ENCODE data around the gene GPANK1.
"Not testable (repeated sequence)": the region's sequence is repeated elsewhere in the genome, so short reads cannot be mapped to it uniquely, and the experiment has no call there.

The GPANK1 gene

DNA sequence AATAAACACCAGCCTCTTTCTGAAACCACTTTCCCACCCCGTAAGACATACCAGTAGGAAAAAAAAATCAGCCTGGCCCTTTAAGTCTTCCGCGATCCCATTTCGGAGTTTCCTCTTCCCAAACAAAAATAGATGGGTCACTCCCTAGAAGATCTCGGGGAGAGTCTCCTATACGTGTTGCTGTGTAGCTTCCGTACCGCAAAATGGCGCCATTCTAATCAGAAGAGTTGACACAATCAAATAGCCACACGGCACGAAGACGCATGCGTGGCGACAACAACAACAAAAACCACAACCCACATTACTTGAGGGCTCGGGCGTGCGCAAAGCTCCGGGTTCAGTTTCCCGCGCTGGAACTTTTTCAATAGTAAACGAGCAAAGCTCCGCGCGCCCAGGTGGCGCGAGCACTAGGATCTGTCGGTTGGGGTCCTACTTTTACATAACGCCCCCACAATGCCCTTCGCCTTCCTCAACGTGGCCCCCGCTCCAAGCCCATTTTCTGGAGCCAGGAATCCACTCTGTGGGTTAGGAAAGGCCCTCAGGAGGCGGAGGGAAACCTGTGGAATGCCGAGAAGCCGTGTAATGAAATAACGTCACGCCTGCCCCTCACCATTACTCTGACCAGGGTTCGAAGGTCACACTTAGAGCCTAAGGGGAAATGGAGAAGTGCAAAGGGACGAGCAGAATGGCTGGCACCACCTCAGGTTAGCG is at the start of gene GPANK1:
Gene GPANK1 (minus strand): TSS at position 208 of the 711 bp plus-strand sequence. CDS start 519 bp downstream, outside the sequence.
- peak; percentile 93 for DNase-seq

DNA sequence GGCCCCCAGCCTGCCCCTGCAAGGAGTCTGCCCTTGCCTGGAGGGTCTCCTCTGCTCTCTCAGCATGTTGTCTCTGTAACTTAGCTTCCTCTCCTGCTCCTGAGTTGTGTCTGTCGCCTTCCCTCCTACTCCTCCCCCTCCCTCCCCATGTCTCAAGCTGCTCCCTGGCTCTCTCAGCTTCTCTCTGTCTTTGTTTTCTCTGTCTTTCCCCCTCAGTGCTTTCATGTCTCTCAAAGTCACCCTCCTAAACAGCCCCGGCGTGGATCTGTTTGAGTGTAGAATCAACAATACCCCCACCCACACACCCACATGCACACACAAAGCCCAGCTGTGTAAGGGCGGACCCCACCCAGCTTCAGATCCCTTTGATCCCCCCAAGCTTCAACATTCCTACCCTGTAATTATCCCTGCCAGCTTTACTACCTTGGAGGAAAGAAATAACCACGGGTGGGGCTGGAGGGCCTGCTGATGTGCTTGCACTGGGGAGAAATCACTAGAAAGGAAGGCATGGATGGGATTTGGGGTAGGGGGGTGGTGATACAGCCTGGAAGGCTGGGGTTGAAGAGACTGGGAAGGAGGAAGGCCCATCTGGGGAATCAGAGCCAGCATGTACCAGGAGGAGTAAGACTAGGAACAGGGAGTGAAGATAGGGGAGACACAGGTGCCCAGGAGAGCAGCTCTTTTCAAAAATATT is 49.3 kb upstream of the GPANK1 start:
- peak; percentile 6 for DNase-seq

DNA sequence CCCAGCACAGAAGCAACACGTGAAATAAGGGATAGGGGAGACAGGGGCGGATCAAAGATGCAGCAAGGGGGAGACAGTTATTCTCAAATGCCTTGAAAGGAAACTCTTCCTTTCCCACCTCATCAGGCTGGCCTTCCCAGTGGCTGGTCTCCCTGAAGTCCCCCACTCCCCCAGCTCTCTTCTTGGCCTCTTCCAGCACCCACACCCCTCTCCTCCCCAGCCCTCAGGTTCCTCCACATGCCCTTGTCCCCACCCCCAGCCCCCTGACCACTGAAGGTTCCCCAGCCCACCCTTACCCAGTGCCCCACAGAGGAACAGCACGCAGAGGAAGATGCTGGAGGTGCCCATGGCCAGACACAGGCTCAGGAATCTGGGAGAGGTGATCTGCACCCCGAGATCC is 48.7 kb upstream of the GPANK1 start:
- no peak for DNase-seq

DNA sequence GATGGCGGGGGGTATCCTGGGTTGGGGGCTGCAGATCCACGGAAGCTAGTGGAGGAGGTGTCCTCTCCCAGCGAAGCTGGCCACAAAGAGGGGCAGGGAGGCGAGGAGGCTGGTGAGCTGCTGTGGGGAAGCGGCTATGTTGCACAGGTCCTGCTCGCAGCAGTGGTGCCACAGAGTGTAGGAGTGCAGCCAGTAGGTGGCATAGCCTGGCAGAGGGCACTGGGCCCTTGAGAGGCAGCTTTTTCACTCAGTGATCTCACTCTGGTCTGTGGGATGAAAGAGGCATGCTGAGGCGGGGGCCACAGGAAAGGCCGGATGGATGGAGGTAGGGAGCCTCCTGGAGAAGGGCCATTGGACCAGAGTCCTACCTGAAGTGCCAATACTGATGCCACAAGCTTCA is 47.5 kb upstream of the GPANK1 start:
- DNase-seq = no peak

DNA sequence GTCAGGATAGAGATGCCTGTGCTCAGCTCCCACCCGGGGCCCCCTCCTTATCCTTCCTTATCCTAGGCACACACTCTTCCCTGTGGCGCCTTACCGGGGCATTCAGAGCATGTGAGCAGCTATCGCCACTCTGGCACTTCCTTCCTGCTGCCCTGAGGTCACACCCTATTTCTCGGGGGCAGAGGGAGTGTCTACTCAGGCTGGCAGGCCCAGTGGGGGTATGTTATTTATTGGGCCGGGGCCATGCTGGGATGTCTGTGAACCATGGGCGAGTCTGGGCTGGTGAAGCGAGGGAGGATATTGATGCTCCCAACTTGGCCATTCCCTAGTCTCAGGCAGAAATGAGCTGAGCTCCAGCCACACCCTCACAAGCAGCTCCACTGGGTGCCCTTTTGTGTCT is 46.4 kb upstream of the GPANK1 start:
- DNase-seq = no peak

DNA sequence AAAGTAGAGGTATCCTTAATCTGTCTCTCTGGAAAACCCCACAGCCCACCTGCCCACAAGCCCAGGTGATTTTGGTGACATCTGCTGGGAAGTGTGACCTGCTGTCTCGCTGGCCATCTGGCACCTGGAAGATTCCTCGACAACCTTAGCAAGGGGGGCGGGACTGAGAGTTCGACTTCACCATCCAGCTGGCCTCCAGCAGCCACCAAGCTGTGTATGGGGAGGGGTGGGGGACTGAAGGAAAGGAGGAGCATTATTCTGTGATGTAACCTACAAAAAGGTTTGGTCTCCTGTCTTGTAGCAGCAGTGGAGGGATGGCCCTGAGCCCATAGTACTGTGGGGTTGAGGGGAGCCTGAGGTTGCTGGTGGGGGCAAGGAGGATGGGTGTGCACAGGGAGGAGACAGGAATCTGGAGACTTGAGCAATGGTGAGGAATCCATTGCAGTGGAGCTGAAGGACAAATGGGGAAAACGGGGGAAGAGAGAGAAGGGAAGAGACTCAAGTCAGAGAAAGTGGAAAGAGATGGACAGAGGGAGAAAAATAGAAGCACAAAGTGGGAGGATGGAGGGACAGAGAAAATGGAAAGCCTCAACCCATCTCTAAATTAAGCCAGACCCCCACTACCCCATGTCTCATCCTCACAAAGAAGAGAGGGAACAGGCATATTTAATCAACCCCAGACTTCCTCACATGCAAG is 45.9 kb upstream of the GPANK1 start:
- no peak for DNase-seq

DNA sequence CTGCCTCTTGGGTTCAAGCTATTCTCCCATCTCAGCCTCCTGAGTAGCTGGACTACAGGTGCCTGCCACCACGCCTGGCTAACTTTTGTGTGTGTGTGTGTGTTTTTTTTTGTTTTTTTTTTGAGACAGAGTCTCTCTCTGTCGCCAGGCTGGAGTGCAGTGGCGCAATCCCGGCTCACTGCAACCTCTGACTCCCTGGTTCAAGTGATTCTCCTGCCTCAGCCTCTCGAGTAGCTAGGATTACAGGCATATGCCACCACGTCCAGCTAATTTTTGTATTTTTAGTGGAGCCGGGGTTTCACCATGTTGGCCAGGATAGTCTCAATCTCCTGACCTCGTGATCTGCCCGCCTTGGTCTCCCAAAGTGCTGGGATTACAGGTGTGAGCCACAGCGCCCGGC is 44.4 kb upstream of the GPANK1 start:
- DNase-seq = not testable (repeated sequence)

DNA sequence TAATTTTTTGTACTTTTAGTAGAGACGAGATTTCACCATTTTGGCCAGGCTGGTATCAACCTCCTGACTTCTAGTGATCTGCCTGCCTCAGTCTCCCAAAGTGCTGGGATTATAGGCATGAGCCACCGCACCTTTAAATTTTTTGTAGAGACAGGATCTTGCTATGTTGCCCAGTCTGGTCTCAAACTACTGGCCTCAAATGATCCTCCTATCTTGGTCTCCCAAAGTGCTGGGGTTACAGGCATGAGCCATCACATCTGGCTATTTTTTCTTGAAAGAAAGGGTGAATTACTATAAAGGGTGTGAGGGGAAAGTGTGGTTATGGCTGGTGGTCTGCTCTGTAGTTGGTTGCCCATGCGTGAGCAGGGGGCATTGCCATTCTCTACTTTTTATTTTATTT is 43.4 kb upstream of the GPANK1 start:
- no peak for DNase-seq

DNA sequence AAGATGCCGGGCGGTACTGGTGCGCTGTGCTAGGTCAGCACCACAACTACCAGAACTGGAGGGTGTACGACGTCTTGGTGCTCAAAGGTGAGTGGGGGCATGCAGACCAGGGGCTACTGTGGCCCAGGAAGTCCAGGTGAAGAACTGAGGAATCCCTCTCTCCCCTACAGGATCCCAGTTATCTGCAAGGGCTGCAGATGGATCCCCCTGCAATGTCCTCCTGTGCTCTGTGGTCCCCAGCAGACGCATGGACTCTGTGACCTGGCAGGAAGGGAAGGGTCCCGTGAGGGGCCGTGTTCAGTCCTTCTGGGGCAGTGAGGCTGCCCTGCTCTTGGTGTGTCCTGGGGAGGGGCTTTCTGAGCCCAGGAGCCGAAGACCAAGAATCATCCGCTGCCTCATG is 42.9 kb upstream of the GPANK1 start:
- DNase-seq = no peak

DNA sequence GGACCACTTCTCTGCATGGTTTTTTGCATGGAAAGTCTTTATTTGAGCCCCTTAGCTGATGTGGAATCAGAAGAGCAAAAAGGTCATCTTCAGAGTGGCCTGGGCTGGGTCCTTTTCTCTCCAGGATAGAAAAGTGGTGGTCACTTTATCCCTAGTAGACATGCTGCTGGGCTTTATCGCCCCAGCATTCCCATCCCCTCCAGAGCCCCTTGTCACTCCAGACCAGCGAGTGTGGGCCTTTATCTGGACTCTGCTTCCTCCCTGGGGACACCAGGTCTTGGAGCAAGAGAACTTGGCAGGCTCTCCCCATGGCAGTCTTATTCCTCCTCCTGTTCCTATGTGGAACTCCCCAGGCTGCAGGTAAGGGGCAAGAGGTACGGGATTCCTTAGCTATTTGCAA is 41.8 kb upstream of the GPANK1 start, which contains the start of gene LY6G6F:
Gene LY6G6F (plus strand): TSS at position 268 of the 400 bp plus-strand sequence. CDS start 41 bp downstream, at position 309.
- no peak for DNase-seq

DNA sequence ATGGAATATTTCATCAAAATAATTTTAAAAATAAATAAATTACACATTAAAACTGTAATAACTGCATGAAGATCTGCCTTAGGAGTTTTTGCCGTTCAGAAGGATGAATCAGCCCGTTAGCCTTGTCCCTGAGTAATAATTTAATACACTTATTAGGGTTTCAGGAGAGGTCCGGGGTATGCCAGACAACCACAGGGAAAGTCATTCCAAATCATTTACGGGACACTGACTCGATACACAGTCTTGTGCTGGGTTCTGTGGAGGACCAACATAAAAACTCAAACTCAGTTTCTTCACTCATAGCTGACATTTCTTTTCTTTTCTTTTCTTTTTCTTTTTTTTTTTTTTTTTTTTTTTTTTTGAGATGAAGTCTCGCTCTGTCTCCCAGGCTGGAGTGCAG is 41.1 kb upstream of the GPANK1 start:
- no peak for DNase-seq

DNA sequence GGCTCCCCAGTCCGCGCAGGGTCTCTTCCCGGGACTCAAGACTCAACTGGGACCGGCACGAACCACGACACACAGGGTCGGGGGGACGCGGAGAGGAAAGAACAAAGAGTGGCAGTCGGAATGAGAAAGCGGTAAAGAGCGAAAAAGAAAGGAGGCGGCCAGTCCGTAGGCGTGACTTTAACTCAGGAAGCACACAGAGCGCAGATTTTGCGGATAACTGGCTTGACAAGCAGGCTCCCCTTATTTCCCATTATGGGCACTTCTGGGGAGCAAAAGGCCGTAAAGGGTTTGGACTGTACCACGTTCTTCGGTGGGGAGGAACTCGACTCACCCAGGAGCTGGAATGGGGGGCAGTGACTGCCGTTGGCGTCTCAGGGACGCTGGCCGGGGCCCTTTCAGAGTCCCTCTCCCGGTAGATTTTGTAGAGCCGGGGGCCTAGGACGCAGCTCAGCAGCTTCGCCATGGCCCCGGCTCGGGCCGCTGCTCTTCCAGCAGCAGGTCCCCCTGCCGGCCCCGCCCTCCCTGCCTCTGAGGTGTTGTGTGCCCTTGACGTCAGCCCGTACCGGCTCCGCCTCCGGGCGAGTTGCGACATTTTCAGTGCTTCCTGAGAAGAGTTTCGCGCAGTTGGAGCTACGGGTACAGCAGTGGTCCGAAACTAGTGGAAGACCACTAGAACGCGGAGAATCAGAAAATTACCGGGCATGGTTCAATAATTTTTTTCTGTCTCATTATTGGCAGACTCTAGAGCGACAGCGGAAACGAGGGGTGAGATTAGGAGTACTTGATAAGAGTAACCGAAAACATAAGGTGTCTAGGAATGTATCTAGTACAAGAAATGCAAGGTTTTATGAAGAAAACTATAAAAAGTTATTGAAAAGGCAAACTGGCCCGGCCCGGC is 38.3 kb upstream of the GPANK1 start, which contains the start of gene ABHD16A:
Gene ABHD16A (minus strand): TSS at position 506 of the 898 bp plus-strand sequence. CDS start 43 bp downstream, at position 463.
- peak; percentile 98 for DNase-seq

DNA sequence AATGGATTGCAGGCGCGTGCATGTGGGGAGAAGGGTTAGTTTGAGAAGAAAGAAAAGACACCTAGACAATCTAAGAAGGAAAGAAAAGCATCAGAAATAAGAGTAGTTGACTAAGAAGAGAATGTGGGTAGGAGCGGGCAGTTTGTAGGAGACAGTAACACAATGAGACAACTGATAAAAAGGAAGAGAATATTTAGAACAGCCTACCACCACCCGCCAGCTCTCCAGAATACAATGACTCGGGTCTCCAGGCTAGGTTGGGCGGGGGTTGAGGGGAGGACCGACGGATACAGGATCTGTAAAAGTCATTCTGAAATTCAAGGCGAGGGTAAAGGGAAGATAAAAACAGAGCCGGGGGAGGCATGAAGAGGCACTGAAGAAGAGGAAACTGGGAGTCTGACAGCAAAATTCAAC is 37.6 kb upstream of the GPANK1 start:
- DNase-seq = peak; percentile 33

DNA sequence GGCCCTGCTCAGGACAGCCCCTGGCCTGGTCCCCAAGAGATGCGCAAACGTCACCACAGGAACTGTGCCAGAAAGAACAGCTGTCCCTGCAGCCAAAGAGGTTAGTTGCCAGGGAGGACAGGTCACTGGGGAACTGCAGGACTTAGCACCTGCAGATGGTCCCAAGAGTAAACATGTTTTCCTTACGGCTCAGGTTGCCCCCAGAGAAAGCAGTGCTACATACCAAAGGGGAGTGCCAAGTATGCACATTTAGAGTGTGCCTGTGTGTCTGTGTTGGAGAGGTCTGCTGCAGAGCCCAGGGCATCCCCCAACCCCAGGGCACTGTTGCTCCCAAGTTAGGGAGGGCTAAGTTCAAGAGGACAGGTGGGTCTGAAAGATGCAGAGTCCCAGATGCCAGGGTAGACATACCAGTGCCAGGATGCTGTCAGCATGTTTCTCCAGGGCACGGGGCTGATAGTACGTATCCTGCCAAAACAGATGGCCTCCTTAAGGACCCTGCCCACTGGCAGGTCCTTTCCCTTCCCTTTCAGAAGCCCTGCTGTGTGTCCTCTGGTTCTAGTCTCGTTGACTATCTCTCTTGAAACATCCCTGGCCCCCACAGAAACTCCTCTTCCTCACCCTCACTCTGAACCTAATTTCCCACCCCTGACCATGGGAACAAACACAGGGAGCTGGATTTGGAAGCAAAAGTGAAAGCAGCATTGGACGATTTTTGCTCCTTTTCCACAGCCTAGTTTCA is 37.0 kb upstream of the GPANK1 start:
- no peak for DNase-seq

DNA sequence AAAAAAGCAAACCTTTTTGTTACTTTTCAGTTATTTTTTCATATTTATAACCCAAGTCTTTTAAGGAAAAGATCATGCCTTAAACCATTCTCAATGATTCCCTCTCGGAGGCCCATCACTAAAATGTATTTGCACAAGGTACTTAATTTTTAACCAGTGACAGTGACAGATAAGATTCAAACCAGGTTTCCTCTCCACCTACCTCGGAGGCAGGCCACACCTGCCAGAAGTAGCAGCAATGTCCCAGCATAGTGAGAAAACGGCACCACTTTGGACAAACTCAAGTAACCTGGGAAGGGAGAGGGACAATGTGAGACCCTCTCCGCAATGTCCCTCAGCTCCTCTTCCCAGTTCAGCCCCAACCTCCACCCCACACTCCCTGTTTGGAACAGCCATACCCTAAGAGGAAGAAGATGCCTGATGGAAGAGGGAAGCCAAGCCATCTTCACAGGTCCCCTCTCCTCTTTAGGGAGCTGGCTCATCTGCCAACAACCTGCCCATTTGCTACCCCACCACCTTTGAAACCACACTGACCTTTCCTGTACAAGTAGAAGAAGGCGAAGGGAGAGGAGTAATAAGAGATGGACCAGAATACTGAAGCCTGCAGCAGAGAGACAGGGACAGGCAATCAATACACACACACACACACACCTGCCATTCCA is 36.1 kb upstream of the GPANK1 start:
- no peak for DNase-seq

DNA sequence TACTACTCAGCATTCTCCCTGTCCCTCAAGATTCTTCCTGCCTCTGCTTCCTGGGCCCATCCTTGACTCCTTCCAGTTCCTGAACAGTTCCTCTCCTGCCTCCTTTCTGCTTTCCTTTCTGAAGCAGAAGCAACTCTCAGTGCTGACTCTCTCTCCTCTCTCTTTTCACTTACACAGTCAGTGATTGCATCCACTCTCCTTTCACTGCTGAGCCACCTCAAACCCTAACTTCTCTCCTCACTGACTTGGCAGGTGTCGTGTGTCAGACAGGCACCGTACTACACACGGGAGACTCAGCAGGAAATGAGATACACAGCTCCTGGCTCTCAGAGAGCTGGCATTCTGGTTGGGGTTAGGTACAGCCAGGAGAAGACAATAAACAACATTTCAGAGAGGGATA is 32.8 kb upstream of the GPANK1 start:
- DNase-seq = no peak

DNA sequence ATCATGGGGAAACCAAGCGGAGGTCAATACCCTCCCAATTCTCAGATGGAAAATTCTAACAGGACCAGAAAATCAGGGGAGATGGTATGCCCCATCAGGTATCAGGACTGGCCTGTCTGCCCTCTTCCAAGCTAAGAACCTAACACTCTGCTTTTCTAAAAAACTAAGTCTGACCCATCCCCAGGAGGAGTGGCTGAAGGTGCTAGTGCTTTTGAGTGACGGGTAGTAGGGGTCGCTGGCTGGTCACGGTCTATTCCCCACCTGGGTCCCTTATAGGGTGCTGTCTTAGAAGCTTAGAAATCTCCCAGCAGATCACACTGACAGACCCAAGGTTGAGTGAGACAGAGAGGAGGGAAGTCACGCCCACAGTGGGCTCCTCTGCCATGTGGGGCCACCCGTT is 28.7 kb upstream of the GPANK1 start:
- DNase-seq = no peak

DNA sequence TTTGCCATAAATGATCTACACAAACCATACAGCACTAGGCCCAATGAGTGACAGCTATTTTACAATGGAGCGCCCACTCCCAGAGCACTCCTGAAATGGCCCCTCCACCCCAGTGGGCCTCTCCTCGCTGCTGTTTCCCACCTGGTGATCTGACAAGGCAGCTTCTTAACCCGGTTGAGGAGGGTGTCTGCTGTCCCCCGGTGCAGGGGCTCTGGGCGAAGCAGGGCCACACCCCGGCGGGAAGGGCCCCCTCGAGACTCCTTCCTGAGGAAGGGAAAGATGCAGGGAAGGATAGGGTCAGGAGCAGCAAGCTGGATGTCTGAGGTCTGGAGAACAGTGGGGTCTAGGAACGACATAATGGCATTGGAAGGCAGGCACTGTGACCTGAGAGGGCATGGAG is 28.1 kb upstream of the GPANK1 start:
- DNase-seq = no peak

DNA sequence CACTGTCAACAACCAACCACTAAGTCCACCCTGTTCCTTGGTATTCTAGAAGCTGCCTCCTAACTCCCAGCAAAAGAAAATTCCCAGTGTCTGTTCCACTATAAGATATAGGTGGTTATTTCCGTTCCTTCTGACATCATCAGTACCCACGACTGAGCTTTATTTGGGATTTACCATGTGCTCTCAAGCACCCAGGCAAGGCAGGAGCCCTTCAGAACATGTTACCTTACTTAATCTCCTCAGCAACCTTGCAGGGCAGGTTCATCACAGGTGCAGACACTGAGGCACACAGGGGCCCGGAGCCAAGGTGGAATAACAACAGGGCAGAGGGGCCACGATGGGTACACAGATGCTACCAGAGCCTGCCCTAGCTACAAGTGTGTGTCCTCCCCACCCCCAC is 27.6 kb upstream of the GPANK1 start:
- DNase-seq = no peak

DNA sequence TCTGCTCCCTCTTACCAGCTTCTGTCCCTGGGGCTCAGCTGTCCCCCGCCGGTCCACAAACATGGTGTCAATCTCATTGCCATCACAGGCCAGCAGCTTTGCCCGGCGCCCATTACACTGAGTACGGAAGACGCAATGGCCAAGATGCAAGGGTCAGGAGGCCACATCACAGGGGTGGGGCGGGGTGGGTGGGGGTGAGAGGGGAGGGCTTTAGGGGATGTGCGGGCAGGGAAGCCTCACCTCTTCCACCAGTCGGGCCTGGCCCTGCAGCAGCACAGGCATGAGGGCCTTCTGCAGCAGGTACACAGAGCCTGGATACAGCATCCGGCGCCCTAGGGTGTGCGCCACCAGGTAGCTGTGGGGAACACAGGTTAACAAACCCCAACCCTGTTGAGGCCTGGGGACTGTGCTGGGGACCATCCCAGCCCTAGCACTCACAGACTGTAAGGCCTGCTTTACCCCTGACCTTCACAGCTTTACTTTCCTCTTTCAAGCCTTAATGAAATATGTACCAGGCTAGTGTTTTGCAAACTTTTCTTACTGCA is 26.8 kb upstream of the GPANK1 start:
- no peak for DNase-seq

DNA sequence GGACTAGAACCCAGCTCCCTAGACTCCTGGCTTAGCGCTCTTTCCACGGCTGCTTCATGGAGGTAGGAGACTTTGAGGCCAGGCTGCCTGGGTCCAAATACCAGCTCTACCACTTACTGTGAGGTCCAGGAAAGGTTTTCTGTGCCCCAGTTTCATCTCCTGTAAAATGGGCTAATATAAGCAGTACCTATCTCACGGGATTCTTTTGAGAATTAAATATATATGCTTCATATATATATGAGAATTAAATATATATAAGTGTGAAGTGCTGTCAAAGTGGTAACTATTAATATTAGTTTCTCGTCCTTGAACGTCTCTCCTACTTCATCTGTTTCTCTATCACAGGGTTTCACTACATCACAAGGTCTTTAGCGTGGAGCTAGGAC is 26.3 kb upstream of the GPANK1 start:
- no peak for DNase-seq

Measured in NCI-H345 (cell line).